ENCODE results near the gene KCNH5.

DNA sequence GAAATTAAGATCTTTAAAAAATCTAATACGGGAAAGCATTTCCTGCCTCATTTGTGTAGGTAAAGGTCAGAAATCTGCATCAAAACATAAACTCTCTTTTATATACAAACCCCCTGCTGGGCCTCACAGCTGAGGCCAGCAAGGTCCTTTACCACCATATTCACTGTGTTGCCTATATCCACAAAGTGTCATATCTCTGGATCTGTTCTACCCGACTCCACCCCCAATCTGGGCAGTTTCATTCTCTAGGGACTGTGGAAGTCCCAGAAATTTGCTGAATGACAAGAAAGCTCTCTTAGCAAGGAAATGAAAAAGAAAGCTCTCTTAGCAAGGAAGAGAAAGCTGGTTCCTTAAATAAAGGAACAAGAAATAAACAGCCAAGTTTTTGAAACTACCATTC is 301.7 kb downstream of the KCNH5 start:
- TF ChIP-seq, protein P1, sequence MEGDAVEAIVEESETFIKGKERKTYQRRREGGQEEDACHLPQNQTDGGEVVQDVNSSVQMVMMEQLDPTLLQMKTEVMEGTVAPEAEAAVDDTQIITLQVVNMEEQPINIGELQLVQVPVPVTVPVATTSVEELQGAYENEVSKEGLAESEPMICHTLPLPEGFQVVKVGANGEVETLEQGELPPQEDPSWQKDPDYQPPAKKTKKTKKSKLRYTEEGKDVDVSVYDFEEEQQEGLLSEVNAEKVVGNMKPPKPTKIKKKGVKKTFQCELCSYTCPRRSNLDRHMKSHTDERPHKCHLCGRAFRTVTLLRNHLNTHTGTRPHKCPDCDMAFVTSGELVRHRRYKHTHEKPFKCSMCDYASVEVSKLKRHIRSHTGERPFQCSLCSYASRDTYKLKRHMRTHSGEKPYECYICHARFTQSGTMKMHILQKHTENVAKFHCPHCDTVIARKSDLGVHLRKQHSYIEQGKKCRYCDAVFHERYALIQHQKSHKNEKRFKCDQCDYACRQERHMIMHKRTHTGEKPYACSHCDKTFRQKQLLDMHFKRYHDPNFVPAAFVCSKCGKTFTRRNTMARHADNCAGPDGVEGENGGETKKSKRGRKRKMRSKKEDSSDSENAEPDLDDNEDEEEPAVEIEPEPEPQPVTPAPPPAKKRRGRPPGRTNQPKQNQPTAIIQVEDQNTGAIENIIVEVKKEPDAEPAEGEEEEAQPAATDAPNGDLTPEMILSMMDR (IDR thresholded peaks at IDR 0.05; ENCODE audit: low read length), result no peak
- no peak for TF ChIP-seq EZH2 (IDR thresholded peaks at IDR 0.05; ENCODE audit: borderline replicate concordance, low read length)
